ENCODE measurements around the gene PRAMEF11.
"Not testable (repeated sequence)": the region's sequence is repeated elsewhere in the genome, so short reads cannot be mapped to it uniquely, and the experiment has no call there.

DNA sequence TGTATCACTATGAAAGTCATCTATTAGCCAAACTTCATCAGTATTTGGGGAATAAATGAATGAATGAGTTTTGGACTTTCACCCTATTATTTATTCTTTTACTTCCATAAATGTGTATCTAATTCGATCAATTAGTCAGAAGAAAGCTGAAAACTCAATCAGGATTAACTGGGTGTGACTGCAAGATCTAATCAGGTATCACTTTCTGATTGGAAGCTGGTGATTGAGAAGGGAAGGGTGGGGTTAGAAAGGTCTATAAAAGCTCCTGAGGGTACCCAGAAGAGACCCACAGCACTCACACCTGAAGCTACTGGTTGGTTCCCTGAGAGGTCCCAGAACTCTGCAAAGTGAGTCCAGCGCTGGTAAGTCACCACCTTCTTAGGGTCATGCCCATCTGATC, 25.6 kb upstream of the PRAMEF11 start, which contains the start of gene PRAMEF2:
- TF ChIP-seq, protein P1, sequence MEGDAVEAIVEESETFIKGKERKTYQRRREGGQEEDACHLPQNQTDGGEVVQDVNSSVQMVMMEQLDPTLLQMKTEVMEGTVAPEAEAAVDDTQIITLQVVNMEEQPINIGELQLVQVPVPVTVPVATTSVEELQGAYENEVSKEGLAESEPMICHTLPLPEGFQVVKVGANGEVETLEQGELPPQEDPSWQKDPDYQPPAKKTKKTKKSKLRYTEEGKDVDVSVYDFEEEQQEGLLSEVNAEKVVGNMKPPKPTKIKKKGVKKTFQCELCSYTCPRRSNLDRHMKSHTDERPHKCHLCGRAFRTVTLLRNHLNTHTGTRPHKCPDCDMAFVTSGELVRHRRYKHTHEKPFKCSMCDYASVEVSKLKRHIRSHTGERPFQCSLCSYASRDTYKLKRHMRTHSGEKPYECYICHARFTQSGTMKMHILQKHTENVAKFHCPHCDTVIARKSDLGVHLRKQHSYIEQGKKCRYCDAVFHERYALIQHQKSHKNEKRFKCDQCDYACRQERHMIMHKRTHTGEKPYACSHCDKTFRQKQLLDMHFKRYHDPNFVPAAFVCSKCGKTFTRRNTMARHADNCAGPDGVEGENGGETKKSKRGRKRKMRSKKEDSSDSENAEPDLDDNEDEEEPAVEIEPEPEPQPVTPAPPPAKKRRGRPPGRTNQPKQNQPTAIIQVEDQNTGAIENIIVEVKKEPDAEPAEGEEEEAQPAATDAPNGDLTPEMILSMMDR (IDR thresholded peaks at IDR 0.05) = not testable (repeated sequence)
- not testable (repeated sequence) for TF ChIP-seq POLR2A (IDR thresholded peaks at IDR 0.05)

Data from adrenal gland (tissue), 5 donors.